HG02884 (cell line): ENCODE measurements around the gene RHBDD1.
A peak's percentile ranks its signal among the peaks of the same experiment; 100 is the strongest.

ENCODE experiments used
- ATAC-seq: cut with Tn5 transposase; IDR thresholded peaks from one replicate; pipeline ENCODE4 v1.9.1; 2021; ENCODE audit warnings: mild to moderate bottlenecking, moderate library complexity; ENCODE audit not compliant: unreplicated experiment

RHBDD1 gene

GRCh38 chr2:226835796-226836547, at the start of gene RHBDD1:
Gene RHBDD1, plus strand, starts transcription at chr2:226836054. Its CDS starts 28,640 bp downstream, at chr2:226864694.
- ATAC-seq = peak; percentile 80

DNA sequence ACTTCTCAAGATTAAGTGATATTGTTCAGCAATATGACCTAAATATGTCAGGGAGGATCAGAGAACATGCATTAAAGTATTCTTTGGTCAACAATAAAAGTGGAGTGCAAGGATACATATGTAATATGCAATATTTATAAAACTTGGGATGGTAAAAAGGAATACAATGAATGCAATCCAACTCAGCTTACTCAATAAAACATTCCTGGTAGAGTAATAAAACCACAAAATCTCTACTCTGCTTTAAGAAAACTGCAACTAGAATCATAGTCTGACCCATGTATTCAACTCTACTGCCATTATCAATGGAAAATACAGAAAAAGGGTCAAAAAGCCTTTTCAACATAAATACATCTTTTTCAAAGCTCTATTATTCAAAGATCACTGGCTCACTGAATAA, 47.8 kb upstream of the RHBDD1 start:
- ATAC-seq = no peak

DNA sequence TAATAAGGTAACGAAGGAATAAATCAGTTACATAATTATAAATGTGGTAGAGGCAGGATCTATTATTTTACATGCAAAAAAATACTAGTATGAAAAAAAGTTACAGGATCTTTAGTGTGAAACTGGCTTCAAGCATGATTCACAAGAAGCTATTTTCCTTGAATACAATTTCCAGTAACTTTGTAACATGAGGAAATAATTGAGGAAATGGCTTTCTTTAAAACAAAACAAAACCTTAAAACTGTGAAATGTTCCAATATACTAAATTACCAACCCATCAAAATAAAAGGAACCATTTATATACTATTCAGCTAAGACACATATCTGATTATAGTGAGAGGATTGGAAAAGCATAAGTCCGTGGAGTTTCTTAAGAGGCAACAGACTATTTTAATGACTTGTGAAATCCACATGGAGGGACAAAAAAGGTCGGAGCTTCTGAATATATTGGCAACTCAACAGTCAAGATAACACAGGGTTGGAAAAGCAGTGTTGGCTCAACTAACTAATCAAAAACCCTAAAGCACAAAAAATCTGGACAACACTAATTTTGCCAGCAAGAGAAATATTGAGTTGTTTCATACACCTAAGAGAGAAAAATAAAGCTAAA, 46.9 kb upstream of the RHBDD1 start:
- no peak for ATAC-seq

DNA sequence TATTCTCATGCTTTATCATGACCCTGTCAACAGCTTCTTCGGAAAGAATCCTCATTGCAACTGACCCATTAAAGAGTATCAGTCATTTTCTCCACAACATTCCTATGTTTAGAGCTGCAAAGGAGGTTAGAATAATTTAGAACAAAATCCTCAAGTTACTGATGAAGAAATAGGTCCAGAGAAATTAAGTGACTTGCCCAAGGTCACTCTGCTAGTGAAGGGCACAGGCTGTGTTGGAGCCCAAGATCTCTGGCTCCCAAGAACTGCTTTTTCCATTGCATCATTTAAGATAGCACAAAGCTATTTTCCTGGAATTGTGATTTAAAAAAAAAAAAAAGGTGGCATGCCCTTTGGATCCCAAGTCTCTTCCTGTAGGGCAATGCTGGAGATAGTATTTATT, 45.8 kb upstream of the RHBDD1 start:
- ATAC-seq = no peak

- no peak for ATAC-seq
Observed at GRCh38 chr2:226790431-226790830, 45.4 kb upstream of the RHBDD1 start.

DNA sequence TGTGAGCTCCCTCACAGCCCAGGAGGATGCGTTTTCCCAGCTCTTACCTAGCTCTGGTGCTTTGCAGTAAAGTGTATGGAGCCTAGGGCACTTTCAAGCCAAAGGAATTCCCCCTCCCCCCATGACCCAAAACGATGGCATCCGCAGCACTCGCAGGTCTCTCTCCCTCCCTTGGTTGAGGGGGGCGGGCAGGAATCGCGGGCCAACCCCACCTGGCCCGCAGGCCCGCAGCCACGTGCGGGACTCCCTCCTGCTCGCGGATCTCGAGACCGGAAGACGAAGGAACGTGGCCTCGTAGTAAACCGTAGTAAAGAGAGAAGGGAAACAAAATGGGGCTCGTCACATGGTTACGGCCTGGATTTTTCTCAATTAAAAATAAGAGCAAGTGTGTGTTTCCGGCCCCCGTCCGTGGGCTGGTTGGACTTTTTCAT, 44.8 kb upstream of the RHBDD1 start:
- ATAC-seq = peak; percentile 52

- peak; percentile 98 for ATAC-seq
Observed at GRCh38 chr2:226791487-226792081, 44.3 kb upstream of the RHBDD1 start.

DNA sequence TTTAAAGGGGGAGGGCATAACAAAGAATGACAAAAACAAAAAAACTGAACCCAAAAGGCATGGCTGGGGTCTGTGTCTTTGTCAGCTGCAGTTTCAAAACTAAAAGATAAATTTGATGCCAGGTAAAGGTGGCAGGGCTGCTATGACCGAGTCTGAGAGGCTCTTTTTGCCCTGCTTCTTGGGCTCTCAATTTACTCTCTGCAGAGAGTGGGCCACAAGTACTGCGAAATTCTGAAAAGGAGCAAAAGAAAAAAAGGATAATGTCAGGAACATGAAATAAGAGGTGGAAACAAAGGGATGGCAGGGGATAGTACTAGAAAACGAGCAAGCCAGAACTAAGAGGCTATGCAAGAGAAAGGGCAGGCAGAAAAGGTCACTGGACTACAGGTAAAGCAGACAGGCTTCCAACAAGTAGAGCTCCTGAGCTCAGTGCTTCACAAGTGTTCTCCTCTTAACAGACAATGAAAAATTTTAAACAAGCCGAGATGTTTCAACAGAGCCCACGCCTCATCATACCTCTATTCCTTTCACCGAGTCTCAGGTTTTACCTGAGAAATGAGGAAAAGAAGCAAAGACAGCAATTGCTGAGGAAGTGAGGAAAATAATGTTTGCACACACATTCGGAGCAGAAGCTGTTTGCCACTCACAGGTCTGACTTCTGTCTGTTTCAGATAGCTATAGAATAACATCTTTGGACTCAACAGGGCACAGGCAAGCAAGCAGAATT, 43.5 kb upstream of the RHBDD1 start:
- ATAC-seq = no peak

DNA sequence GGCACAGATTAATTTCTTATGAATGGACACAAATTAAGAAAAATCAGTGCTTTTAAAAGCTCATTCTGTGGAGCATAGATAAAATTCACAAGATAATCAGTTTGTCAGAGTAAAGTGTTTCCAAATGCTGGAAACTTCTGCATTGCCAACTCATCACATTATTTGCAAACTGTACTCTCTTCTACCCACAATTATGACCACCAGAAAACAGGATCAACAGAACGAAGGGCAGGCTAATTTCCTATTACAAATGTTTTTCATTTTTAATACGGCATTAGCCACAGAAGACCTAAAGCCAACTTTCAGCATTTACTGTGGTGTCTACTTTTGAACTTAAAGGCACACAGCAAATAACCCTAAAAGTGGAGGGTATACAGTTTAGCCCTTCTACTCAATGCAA, 42.2 kb upstream of the RHBDD1 start:
- no peak for ATAC-seq

GRCh38 chr2:226794196-226794661, 41.6 kb upstream of the RHBDD1 start:
- no peak for ATAC-seq

GRCh38 chr2:226794751-226795171, 41.1 kb upstream of the RHBDD1 start:
- ATAC-seq = no peak

DNA sequence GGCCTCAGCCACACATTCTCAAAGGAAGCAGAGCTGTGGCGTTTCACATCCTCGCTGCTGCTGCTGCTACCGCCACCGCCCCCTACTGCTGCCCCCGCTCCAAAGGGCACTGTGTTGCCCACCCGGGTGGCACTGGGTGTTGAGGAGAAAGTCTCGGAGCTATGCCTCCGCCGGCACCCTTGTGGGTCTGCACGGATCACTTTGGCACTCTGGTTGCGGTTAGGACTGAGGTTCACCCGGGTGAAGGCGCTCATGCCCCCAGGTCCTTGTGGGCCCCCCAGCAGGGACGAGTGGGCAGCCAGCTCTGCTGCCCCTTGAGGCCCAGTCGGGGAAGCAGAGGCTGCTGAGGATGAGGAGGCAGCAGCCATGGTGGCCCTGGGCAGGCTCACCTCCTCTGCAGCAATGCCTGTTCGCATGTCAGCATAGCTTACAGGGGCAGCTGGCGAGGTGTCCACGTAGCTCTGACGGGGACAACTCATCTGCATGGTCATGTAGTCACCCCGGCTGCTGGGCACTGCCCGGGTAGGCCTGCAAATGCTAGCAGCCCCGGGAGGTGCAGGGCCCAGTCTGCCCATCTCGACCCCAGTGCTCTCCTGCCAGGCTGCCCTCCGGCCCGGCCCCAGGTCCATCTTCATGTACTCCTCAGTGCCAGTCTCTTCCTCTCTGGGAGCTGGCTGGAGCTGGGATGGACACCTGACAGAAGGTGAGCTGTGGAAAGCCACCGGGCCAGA, 40.4 kb upstream of the RHBDD1 start:
- ATAC-seq = no peak

- ATAC-seq = no peak
Observed at GRCh38 chr2:226796012-226796839, 39.6 kb upstream of the RHBDD1 start.

GRCh38 chr2:226796840-226797288, 39.0 kb upstream of the RHBDD1 start:
- ATAC-seq = no peak

DNA sequence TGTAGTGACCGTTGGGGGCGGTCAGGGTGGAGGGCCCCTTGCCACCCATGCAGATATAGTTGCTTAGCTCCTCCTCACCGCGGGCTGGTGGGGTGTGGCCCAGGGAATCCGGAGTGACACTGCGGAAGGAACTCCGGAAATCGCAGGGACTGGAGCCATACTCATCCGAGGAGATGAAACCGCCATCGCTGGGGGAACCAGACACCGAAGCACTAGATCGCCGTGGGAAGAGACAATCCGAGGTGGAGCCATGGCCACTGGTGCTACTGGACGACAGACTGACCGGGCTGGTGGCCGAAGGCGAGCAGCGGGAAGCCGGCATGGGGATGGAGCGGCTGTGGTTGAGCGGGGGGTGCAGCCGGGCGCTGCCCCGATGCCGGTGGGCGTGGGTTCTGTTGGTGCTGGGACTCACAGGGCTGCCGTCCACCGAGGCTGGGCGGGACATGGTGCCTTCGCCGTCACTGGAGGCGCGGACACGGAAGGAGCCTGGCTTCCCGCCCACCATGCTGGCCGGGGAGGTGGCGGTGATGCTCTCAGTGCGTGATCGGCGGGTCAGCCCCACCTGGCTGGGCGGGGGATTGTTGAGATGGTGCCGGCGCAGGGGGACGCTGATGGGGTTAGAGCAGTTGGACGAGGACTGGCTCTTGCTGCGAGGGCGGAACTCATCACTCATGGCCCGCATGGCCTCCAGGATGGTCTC, 38.4 kb upstream of the RHBDD1 start:
- ATAC-seq = no peak

GRCh38 chr2:226797989-226798421, 37.8 kb upstream of the RHBDD1 start:
- no peak for ATAC-seq

- peak; percentile 25 for ATAC-seq
Observed at GRCh38 chr2:226798422-226799210, 37.2 kb upstream of the RHBDD1 start.
